GM12878 (cell line): ENCODE results near the gene PDRG1. TPM values are rescaled to one million over a fixed set of nuclear protein-coding genes. Genes with fewer than 3 reads are reported as not detected.

ENCODE experiments used
- ATAC-seq: fragments of 200-7000 bp; cut with Tn5 transposase; 3 replicates; pipeline ENCODE4 v1.9.1; 2020; ENCODE audit warnings: mild to moderate bottlenecking, moderate library complexity
- BruUV-seq: library from RNA; stranded (reverse); fragments of 400-500 nt; replicated peaks from 2 replicates; lab custom pipeline; 2021; lab: Mats Ljungman, UMichigan
- CTCF ChIA-PET: fragments of 300-600 bp; sonication (Branson Sonifier 250); formaldehyde crosslinking; extraction: SDS; loops from one replicate; lab custom pipeline; 2021; ENCODE audit warnings: inconsistent platforms; lab: Yijun Ruan, JAX
- POLR2A ChIA-PET: fragments of 350-600 bp; formaldehyde crosslinking; extraction: SDS; loops from one replicate; lab custom pipeline; 2021; ENCODE audit warnings: inconsistent platforms; lab: Charles Lee
- RAD21 ChIA-PET: fragments of 300-600 bp; sonication (Branson Sonifier 250); formaldehyde crosslinking; loops from one replicate; lab custom pipeline; 2023; ENCODE audit warnings: antibody characterized with exemption; ENCODE audit not compliant: unreplicated experiment; lab: Charles Lee
- SMC1A ChIA-PET: fragments of 300-600 bp; sonication (Branson Sonifier 250); formaldehyde crosslinking; loops from one replicate; lab custom pipeline; 2023; ENCODE audit not compliant: unreplicated experiment, uncharacterized antibody; lab: Charles Lee
- DNase-seq: peaks from one replicate; pipeline ENCODE4 v3.0.0-alpha.2; 2011; ENCODE audit warnings: low read depth, low spot score
- FAIRE-seq: peaks from 3 replicates; lab custom pipeline; 2011; peaks lifted over from hg19 to GRCh38; lab: Jason Lieb, UNC
- H2AFZ ChIP-seq: 2 replicates; pipeline ENCODE4 v1.6.0; 2011; ENCODE audit warnings: low read depth, low read length, control low read depth; ENCODE audit not compliant: control insufficient read depth
- H3K27ac ChIP-seq: 2 replicates; pipeline ENCODE4 v1.5.1; 2011; ENCODE audit warnings: control low read depth; ENCODE audit not compliant: control insufficient read depth, insufficient read depth
- H3K27me3 ChIP-seq, 2 experiments: replicated peaks in 1 of 2; 2 replicates each; pipeline versions ENCODE4 v1.6.0 to v1.6.1; 2011; ENCODE audit warnings: low read length in 1 of 2; ENCODE audit not compliant: control insufficient read depth in 2 of 2, insufficient read depth in 2 of 2
- H3K36me3 ChIP-seq, 2 experiments: 2 replicates each; pipeline ENCODE4 v1.5.1; 2011; ENCODE audit warnings: low read length in 1 of 2; ENCODE audit not compliant: control insufficient read depth in 2 of 2, insufficient read depth in 2 of 2
- H3K4me1 ChIP-seq: 2 replicates; pipeline ENCODE4 v1.6.1; 2011; ENCODE audit warnings: mild to moderate bottlenecking, low read length, moderate library complexity, mixed read lengths; ENCODE audit not compliant: control insufficient read depth, insufficient read depth
- H3K4me2 ChIP-seq: 2 replicates; pipeline ENCODE4 v1.6.0; 2011; ENCODE audit warnings: control low read depth; ENCODE audit not compliant: control insufficient read depth, insufficient read depth
- H3K4me3 ChIP-seq: fragments of 200-600 bp; sonication (generic); 2 replicates; pipeline ENCODE4 v1.5.1; 2016
- H3K79me2 ChIP-seq: 2 replicates; pipeline ENCODE4 v1.6.0; 2011; ENCODE audit warnings: low read length; ENCODE audit not compliant: control insufficient read depth, insufficient read depth
- H3K9ac ChIP-seq: 2 replicates; pipeline ENCODE4 v1.8.0; 2011; ENCODE audit warnings: low read length, control low read depth, mixed read lengths; ENCODE audit not compliant: control insufficient read depth, insufficient read depth
- H3K9me3 ChIP-seq: replicated peaks from 3 replicates; pipeline ENCODE4 v1.5.1; 2011; ENCODE audit warnings: mild to moderate bottlenecking, low read length; ENCODE audit not compliant: control insufficient read depth, insufficient read depth
- H4K20me1 ChIP-seq: 2 replicates; pipeline ENCODE4 v1.6.0; 2011; ENCODE audit not compliant: control insufficient read depth, insufficient read depth
- HDAC2 ChIP-seq: fragments of 200-600 bp; sonication (generic); IDR thresholded peaks from 2 replicates; pipeline ENCODE4 v1.6.1; 2017
- IKZF2 ChIP-seq, 2 experiments: fragments of 450-650 bp; IDR thresholded peaks; 2 replicates each; pipeline ENCODE4 v1.6.1; 2017; ENCODE audit warnings: mild to moderate bottlenecking in 2 of 2, moderate library complexity in 2 of 2
- STAT1 ChIP-seq: fragments of 450-650 bp; conservative IDR thresholded peaks from 2 replicates; pipeline ENCODE4 v1.6.1; 2014; ENCODE audit warnings: antibody characterized with exemption, mild to moderate bottlenecking
- WGBS: methylation state at CpG from one replicate; pipeline ENCODE4 v1.1.6; 2016; ENCODE audit warnings: low lambda C conversion rate; ENCODE audit not compliant: insufficient replicate concordance, insufficient coverage; ENCODE audit errors: missing lambda C conversion rate; 5-methylcytosine and 5-hydroxymethylcytosine counted together
- in situ Hi-C: fragments of 300-500 bp; cut with MboI; formaldehyde crosslinking; loops from 9 replicates; pipeline ENCODE4 v1.14.3; 2018; ENCODE audit warnings: mixed read lengths
- intact Hi-C: fragments of 100-400 bp; cut with micrococcal nuclease; formaldehyde crosslinking; loops from one replicate; pipeline ENCODE4 v1.14.2; 2022; ENCODE audit not compliant: unreplicated experiment
- polyA plus RNA-seq, 11 experiments: library from polyadenylated mRNA; depleted of rRNA in 4 of 11; unstranded in 6 of 11; stranded (reverse) in 5 of 11; fragments of >200 nt; fragmentation: Nextera tagmentation in 4 of 11; fragmentation: Illumina TruSeq in 1 of 11; extraction: Ambion mirVana in 4 of 11; extraction: Trizol in 1 of 11; gene quantifications; 1 replicate in 1 of 11; 2 replicates in 10 of 11; pipeline versions ENCODE4 v1.2.1 to v1.2.3, GENCODE V29; 2011 to 2016; ENCODE audit warnings: inconsistent platforms in 2 of 11, missing spikeins in 2 of 11, low read depth in 1 of 11
- total RNA-seq, 4 experiments: library from RNA; depleted of rRNA in 3 of 4; stranded (reverse); fragments of >200 nt in 3 of 4; fragmentation: Illumina TruSeq in 1 of 4; extraction: Trizol in 1 of 4; gene quantifications; 2 replicates each; pipeline versions ENCODE4 v1.2.1 to v1.2.3, GENCODE V29; 2013 to 2021
- TF ChIP-seq, protein P1 (sequence below): fragments of 150-350 bp; IDR thresholded peaks from 2 replicates; pipeline ENCODE4 v1.6.1; 2016; ENCODE audit warnings: low read depth, low read length

The PDRG1 gene
- total and polyA plus RNA-seq, 10 of the 15 experiments (the other 5 are each of a cell fraction or from before 2014, with no cell fraction given), result 11.1 to 55.8 (median 23.3) TPM

DNA sequence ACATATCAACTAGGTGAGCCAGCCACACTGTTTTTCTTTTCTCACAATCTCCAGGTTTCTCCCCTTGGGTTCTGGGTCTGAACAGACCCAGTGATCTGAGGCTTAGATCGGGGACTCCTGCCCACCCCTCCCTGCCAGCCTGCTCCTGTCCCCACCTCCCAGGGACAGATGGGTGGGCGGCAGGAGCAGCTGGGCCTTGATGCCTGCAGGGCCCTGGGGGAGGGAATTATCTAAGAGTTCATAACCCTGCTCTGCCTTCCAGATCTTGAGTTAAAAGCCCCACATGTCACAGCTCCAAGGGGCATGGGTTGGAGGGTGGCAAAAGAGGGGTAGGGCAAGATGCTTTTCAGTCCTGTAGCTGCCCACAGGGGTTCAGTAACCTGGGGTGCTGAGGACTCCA lies 10.9 kb upstream of the PDRG1 start:
- ChIA-PET POLR2A (no interaction called here), RAD21 (interaction anchor here (1.1 kb wide), 1 partner anchor 20 kb away, joined by 4 read pairs; no protein-coding TSS in a partner anchor), SMC1A (interaction anchor here (1.0 to 1.3 kb wide), 2 partner anchors 12 to 108 kb away, joined by 5 read pairs; no protein-coding TSS in a partner anchor), CTCF (interaction anchor here (1.2 to 2.6 kb wide), 4 partner anchors 11 to 116 kb away, joined by 6 to 10 read pairs (median 6); partner anchors contain the start of gene PDRG1)
- ATAC-seq (no peak), DNase-seq (no peak), FAIRE-seq (no peak)
- no TSS peak for BruUV-seq
- peaks cover 0 to 2% of the 10 kb centered on the region in 2 experiments; a peak in 3 of 4 replicates for H3K27me3 ChIP-seq
- TF ChIP-seq STAT1, result no peak
- TF ChIP-seq IKZF2 (IDR thresholded peaks at IDR 0.05), result no peak
- TF ChIP-seq, protein P1, sequence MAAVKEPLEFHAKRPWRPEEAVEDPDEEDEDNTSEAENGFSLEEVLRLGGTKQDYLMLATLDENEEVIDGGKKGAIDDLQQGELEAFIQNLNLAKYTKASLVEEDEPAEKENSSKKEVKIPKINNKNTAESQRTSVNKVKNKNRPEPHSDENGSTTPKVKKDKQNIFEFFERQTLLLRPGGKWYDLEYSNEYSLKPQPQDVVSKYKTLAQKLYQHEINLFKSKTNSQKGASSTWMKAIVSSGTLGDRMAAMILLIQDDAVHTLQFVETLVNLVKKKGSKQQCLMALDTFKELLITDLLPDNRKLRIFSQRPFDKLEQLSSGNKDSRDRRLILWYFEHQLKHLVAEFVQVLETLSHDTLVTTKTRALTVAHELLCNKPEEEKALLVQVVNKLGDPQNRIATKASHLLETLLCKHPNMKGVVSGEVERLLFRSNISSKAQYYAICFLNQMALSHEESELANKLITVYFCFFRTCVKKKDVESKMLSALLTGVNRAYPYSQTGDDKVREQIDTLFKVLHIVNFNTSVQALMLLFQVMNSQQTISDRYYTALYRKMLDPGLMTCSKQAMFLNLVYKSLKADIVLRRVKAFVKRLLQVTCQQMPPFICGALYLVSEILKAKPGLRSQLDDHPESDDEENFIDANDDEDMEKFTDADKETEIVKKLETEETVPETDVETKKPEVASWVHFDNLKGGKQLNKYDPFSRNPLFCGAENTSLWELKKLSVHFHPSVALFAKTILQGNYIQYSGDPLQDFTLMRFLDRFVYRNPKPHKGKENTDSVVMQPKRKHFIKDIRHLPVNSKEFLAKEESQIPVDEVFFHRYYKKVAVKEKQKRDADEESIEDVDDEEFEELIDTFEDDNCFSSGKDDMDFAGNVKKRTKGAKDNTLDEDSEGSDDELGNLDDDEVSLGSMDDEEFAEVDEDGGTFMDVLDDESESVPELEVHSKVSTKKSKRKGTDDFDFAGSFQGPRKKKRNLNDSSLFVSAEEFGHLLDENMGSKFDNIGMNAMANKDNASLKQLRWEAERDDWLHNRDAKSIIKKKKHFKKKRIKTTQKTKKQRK, result no peak
- no peak for TF ChIP-seq HDAC2
- no peak overlapping the region for H3K4me2 ChIP-seq
- H3K4me3 ChIP-seq, result no peak overlapping the region
- intact Hi-C loops (no loop called here), in situ Hi-C loops (no loop called here)
- H4K20me1 ChIP-seq, result no peaks in the 10 kb centered on the region
- H2AFZ ChIP-seq, result no peak overlapping the region
- H3K9ac ChIP-seq, result no peak overlapping the region
- no peaks in the 10 kb centered on the region for H3K9me3 ChIP-seq
- no peaks in the 10 kb centered on the region for H3K36me3 ChIP-seq
- no peaks in the 10 kb centered on the region for H3K79me2 ChIP-seq
- no peak overlapping the region for H3K27ac ChIP-seq
- 0% methylated on average over 2 of the region's 2 CpGs for WGBS
- no peaks in the 10 kb centered on the region for H3K4me1 ChIP-seq
